ENCODE results near the gene NEMP1. TPM values are rescaled to one million over a fixed set of nuclear protein-coding genes. Genes with fewer than 3 reads are reported as not detected.
A peak's percentile ranks its signal among the peaks of the same experiment; 100 is the strongest.

Gene NEMP1
- total RNA-seq, 2 experiments from 2014 or later: 7.2 to 9.9 TPM

GRCh38 chr12:57008178-57008577 lies 70.4 kb downstream of the NEMP1 start:
- Mint-ChIP-seq H3K27ac (peak overlapping the region; percentile 81), H3K4me1 (ENCODE audit: low read depth) (peaks cover 76% of the 10 kb centered on the region), H3K27me3 (no peaks in the 10 kb centered on the region), H3K36me3 (ENCODE audit: low read depth) (peaks cover 28% of the 10 kb centered on the region), H3K4me3 (peak overlapping the region; percentile 82), H3K9me3 (no peaks in the 10 kb centered on the region)
- DNase-seq (peak in 4 of 14 experiments; percentile 26 to 77 (median 74)), ATAC-seq (ENCODE audit: poor library complexity) (peak; percentile 58)
- no peaks in the 10 kb centered on the region for H3K27me3 ChIP-seq (ENCODE audit: control insufficient read depth in 1 of 2, insufficient read depth in 2 of 2, low read length in 2 of 2)
- CTCF ChIA-PET: interaction anchor here (0.5 to 1.8 kb wide), 8 partner anchors 14 to 104 kb away, joined by 3 to 8 read pairs (median 5); no protein-coding TSS in a partner anchor
- H3K4me3 ChIP-seq (ENCODE audit: low read length): no peak overlapping the region
- H3K9me3 ChIP-seq (ENCODE audit: control insufficient read depth in 1 of 2, insufficient read depth in 1 of 2, low read length in 2 of 2): no peaks in the 10 kb centered on the region
- H3K36me3 ChIP-seq (ENCODE audit: insufficient read depth, low read length): peaks cover 13% of the 10 kb centered on the region
- intact Hi-C loops (cut with DNase I, micrococcal nuclease): loop anchor here (1.0 to 5.0 kb wide), 4 partner anchors 54 to 251 kb away; no protein-coding TSS in a partner anchor
- H3K4me1 ChIP-seq (ENCODE audit: insufficient read depth, low read length): peaks cover 56% of the 10 kb centered on the region
- peak; percentile 82 for TF ChIP-seq CTCF (IDR thresholded peaks at IDR 0.05)
- no peak overlapping the region for H3K27ac ChIP-seq (ENCODE audit: low read depth in 1 of 2, low read length in 2 of 2)
- POLR2A ChIA-PET: interaction anchor here (0.9 to 2.2 kb wide), 6 partner anchors 23 to 104 kb away, joined by 3 to 19 read pairs (median 6); partner anchors contain the start of gene STAT6

GRCh38 chr12:57006809-57007475 lies 71.6 kb downstream of the NEMP1 start:
- peak overlapping the region; percentile 81 for H3K27ac Mint-ChIP-seq
- Histone ChIP-seq H3K4me1 (ENCODE audit: insufficient read depth, low read length) (peaks cover 51% of the 10 kb centered on the region), H3K36me3 (ENCODE audit: insufficient read depth, low read length) (peaks cover 25% of the 10 kb centered on the region), H3K27ac (ENCODE audit: low read depth in 1 of 2, low read length in 2 of 2) (peak overlapping the region; percentile 14 to 18), H3K4me3 (ENCODE audit: low read length) (peak overlapping the region; percentile 35), H3K27me3 (ENCODE audit: control insufficient read depth in 1 of 2, insufficient read depth in 2 of 2, low read length in 2 of 2) (no peaks in the 10 kb centered on the region), H3K9me3 (ENCODE audit: control insufficient read depth in 1 of 2, insufficient read depth in 1 of 2, low read length in 2 of 2) (no peaks in the 10 kb centered on the region)
- ChIA-PET POLR2A (interaction anchor here (1.3 to 2.2 kb wide), 3 partner anchors 25 to 105 kb away, joined by 3 to 19 read pairs (median 6); partner anchors contain the start of gene STAT6), CTCF (interaction anchor here (1.0 to 1.8 kb wide), 3 partner anchors 53 to 105 kb away, joined by 3 to 8 read pairs (median 5); no protein-coding TSS in a partner anchor)
- TF ChIP-seq CTCF (IDR thresholded peaks at IDR 0.05): no peak
- no peaks in the 10 kb centered on the region for H3K27me3 Mint-ChIP-seq
- H3K9me3 Mint-ChIP-seq: no peaks in the 10 kb centered on the region
- H3K4me3 Mint-ChIP-seq: peak overlapping the region; percentile 82
- H3K4me1 Mint-ChIP-seq (ENCODE audit: low read depth): peaks cover 66% of the 10 kb centered on the region
- DNase-seq (peak in 6 of 14 experiments; percentile 16 to 57 (median 42)), ATAC-seq (ENCODE audit: poor library complexity) (peak; percentile 33)
- intact Hi-C loops (cut with DNase I, micrococcal nuclease): loop anchor here (1.0 to 5.0 kb wide), 3 partner anchors 105 to 250 kb away; no protein-coding TSS in a partner anchor
- H3K36me3 Mint-ChIP-seq (ENCODE audit: low read depth): peaks cover 40% of the 10 kb centered on the region

- Histone ChIP-seq H3K4me3 (ENCODE audit: low read length) (peak within 1 kb of the TSS; percentile 76), H3K36me3 (ENCODE audit: insufficient read depth, low read length) (peaks cover 28% of the 10 kb centered on the region), H3K9me3 (ENCODE audit: control insufficient read depth in 1 of 2, insufficient read depth in 1 of 2, low read length in 2 of 2) (no peaks in the 10 kb centered on the region), H3K27me3 (ENCODE audit: control insufficient read depth in 1 of 2, insufficient read depth in 2 of 2, low read length in 2 of 2) (no peaks in the 10 kb centered on the region), H3K4me1 (ENCODE audit: insufficient read depth, low read length) (peaks cover 51% of the 10 kb centered on the region), H3K27ac (ENCODE audit: low read depth in 1 of 2, low read length in 2 of 2) (peak within 1 kb of the TSS; percentile 33 to 47)
- DNase-seq: peak; percentile 32 to 90 (median 60)
- intact Hi-C loops (cut with DNase I, micrococcal nuclease): loop anchor here (5.0 kb wide), 2 partner anchors 176 to 249 kb away; no protein-coding TSS in a partner anchor
- H3K27ac Mint-ChIP-seq: peak within 1 kb of the TSS; percentile 81
- H3K4me3 Mint-ChIP-seq: peak within 1 kb of the TSS; percentile 93
- ChIA-PET POLR2A (interaction anchor here (1.2 to 2.2 kb wide), 6 partner anchors 25 to 281 kb away, joined by 3 to 15 read pairs (median 4); partner anchors contain the start of gene STAT6), CTCF (interaction anchor here (0.6 to 1.5 kb wide), 5 partner anchors 11 to 247 kb away, joined by 3 to 7 read pairs (median 3); no protein-coding TSS in a partner anchor)
- peak; percentile 74 for ATAC-seq (ENCODE audit: poor library complexity)
- H3K4me1 Mint-ChIP-seq (ENCODE audit: low read depth): peaks cover 66% of the 10 kb centered on the region
- no peaks in the 10 kb centered on the region for H3K27me3 Mint-ChIP-seq
- peak; percentile 49 for TF ChIP-seq CTCF (IDR thresholded peaks at IDR 0.05)
- peaks cover 48% of the 10 kb centered on the region for H3K36me3 Mint-ChIP-seq (ENCODE audit: low read depth)
- H3K9me3 Mint-ChIP-seq: no peaks in the 10 kb centered on the region
Observed at GRCh38 chr12:57005980-57006808, 72.4 kb downstream of the NEMP1 start, which contains the start of gene ZBTB39. Gene ZBTB39, minus strand, starts transcription at chr12:57006546. Its CDS starts 1,629 bp downstream, at chr12:57004917.
